Uterus (tissue), 2 donors: Measurements from ENCODE around the gene PRSS57.

Experiments
- POLR2A ChIP-seq, 2 donors: fragments of 450-650 bp; IDR thresholded peaks; one replicate each; pipeline ENCODE4 v1.6.1; 2016; ENCODE audit warnings: antibody characterized with exemption in 2 of 2, mild to moderate bottlenecking in 1 of 2, moderate library complexity in 1 of 2
- TF ChIP-seq, protein P1 (sequence below), 4 experiments: fragments of 200-600 bp in 2 of 4; fragments of 450-650 bp in 2 of 4; sonication (generic) in 2 of 4; IDR thresholded peaks; one replicate each; pipeline ENCODE4 v1.5.1; 2016 to 2019; ENCODE audit warnings: antibody characterized with exemption in 4 of 4, mild to moderate bottlenecking in 2 of 4, moderate library complexity in 1 of 4

- TF ChIP-seq, protein P1, sequence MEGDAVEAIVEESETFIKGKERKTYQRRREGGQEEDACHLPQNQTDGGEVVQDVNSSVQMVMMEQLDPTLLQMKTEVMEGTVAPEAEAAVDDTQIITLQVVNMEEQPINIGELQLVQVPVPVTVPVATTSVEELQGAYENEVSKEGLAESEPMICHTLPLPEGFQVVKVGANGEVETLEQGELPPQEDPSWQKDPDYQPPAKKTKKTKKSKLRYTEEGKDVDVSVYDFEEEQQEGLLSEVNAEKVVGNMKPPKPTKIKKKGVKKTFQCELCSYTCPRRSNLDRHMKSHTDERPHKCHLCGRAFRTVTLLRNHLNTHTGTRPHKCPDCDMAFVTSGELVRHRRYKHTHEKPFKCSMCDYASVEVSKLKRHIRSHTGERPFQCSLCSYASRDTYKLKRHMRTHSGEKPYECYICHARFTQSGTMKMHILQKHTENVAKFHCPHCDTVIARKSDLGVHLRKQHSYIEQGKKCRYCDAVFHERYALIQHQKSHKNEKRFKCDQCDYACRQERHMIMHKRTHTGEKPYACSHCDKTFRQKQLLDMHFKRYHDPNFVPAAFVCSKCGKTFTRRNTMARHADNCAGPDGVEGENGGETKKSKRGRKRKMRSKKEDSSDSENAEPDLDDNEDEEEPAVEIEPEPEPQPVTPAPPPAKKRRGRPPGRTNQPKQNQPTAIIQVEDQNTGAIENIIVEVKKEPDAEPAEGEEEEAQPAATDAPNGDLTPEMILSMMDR (IDR thresholded peaks at IDR 0.05), result no peak
- TF ChIP-seq POLR2A (IDR thresholded peaks at IDR 0.05), result no peak
These were observed 6.3 kb downstream of the PRSS57 start for GRCh38 chr19:688992-689391.
